ENCODE measurements around the gene IFT27. TPM values are rescaled to one million over a fixed set of nuclear protein-coding genes. Genes with fewer than 3 reads are reported as not detected.

IFT27 gene
- total and polyA plus RNA-seq, 2 of the 4 experiments (the other 2 are of a cell fraction) = 14.5 to 26.9 TPM

GRCh38 chr22:36822581-36822980 lies 46.7 kb upstream of the IFT27 start:
- H4K20me1 ChIP-seq (ENCODE audit: insufficient read depth, low read length) = no peaks in the 10 kb centered on the region
- H3K56ac ChIP-seq (ENCODE audit: extremely low read depth, insufficient read depth, low read length) = no peak overlapping the region
- no CpG with 5 or more reads among the region's 6 CpGs for WGBS, 2 experiments (ENCODE audit: extremely low coverage in 2 of 2, insufficient read length in 1 of 2)
- H2BK5ac ChIP-seq (ENCODE audit: low read depth, low read length, poor library complexity, severe bottlenecking) = no peak overlapping the region
- H2BK120ac ChIP-seq (ENCODE audit: low read depth, low read length) = no peak overlapping the region
- peaks cover 58% of the 10 kb centered on the region for H3K27me3 ChIP-seq (ENCODE audit: control insufficient read depth, insufficient read depth, low read length)
- no peak for TF ChIP-seq FOS (IDR thresholded peaks at IDR 0.05; ENCODE audit: low read depth, low read length)
- TF ChIP-seq CEBPB (IDR thresholded peaks at IDR 0.05; ENCODE audit: low read depth, low read length) = no peak
- no peak for TF ChIP-seq MXI1 (IDR thresholded peaks at IDR 0.05; ENCODE audit: borderline replicate concordance, low read depth, low read length)
- TF ChIP-seq, protein P1, sequence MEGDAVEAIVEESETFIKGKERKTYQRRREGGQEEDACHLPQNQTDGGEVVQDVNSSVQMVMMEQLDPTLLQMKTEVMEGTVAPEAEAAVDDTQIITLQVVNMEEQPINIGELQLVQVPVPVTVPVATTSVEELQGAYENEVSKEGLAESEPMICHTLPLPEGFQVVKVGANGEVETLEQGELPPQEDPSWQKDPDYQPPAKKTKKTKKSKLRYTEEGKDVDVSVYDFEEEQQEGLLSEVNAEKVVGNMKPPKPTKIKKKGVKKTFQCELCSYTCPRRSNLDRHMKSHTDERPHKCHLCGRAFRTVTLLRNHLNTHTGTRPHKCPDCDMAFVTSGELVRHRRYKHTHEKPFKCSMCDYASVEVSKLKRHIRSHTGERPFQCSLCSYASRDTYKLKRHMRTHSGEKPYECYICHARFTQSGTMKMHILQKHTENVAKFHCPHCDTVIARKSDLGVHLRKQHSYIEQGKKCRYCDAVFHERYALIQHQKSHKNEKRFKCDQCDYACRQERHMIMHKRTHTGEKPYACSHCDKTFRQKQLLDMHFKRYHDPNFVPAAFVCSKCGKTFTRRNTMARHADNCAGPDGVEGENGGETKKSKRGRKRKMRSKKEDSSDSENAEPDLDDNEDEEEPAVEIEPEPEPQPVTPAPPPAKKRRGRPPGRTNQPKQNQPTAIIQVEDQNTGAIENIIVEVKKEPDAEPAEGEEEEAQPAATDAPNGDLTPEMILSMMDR (conservative IDR thresholded peaks at IDR 0.05; ENCODE audit: low read depth, low read length) = no peak
- TF ChIP-seq RAD21 (IDR thresholded peaks at IDR 0.05; ENCODE audit: low read length) = no peak
- TF ChIP-seq BHLHE40 (IDR thresholded peaks at IDR 0.05; ENCODE audit: low read depth, low read length) = no peak
- TF ChIP-seq SMC3 (IDR thresholded peaks at IDR 0.05; ENCODE audit: low read depth, low read length) = no peak
- no peak for TF ChIP-seq ELK1 (IDR thresholded peaks at IDR 0.05; ENCODE audit: borderline replicate concordance, low read depth, low read length)
- no peak for TF ChIP-seq POLR2A (IDR thresholded peaks at IDR 0.05; ENCODE audit: low read depth, low read length)
- no peak for TF ChIP-seq NFE2L2 (IDR thresholded peaks at IDR 0.05; ENCODE audit: low read depth, low read length)
- no peak for TF ChIP-seq RFX5 (IDR thresholded peaks at IDR 0.05; ENCODE audit: low read depth, low read length)
- TF ChIP-seq MAZ (IDR thresholded peaks at IDR 0.05; ENCODE audit: borderline replicate concordance, low read depth, low read length) = no peak
- TF ChIP-seq, protein P2, sequence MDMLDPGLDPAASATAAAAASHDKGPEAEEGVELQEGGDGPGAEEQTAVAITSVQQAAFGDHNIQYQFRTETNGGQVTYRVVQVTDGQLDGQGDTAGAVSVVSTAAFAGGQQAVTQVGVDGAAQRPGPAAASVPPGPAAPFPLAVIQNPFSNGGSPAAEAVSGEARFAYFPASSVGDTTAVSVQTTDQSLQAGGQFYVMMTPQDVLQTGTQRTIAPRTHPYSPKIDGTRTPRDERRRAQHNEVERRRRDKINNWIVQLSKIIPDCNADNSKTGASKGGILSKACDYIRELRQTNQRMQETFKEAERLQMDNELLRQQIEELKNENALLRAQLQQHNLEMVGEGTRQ (IDR thresholded peaks at IDR 0.05; ENCODE audit: low read depth, low read length) = no peak
- no peak for TF ChIP-seq RCOR1 (IDR thresholded peaks at IDR 0.05; ENCODE audit: insufficient replicate concordance, low read length)
- TF ChIP-seq MAFK (IDR thresholded peaks at IDR 0.05; ENCODE audit: low read depth, low read length) = no peak
- no peak overlapping the region for H2BK15ac ChIP-seq (ENCODE audit: low read depth, low read length)
- in situ Hi-C loops (cut with MboI; ENCODE audit: low sequenced_read_pairs) (no loop called here), dilution Hi-C loops (cut with HindIII; ENCODE audit: low sequenced_read_pairs, unreplicated experiment) (no loop called here), intact Hi-C loops (cut with micrococcal nuclease) (no loop called here)
- no peaks in the 10 kb centered on the region for H3K4me1 ChIP-seq (ENCODE audit: control insufficient read depth, insufficient read depth, low read length)
- no peak overlapping the region for H3K18ac ChIP-seq (ENCODE audit: low read depth, low read length)
- ChIA-PET CTCF (no interaction called here), POLR2A (ENCODE audit: unreplicated experiment) (no interaction called here)
- no peaks in the 10 kb centered on the region for H3K36me3 ChIP-seq (ENCODE audit: control insufficient read depth, insufficient read depth, low read length)
- no peak overlapping the region for H3K4ac ChIP-seq (ENCODE audit: low read depth, low read length)
- H3K14ac ChIP-seq (replicated peaks; ENCODE audit: low read depth, low read length) = no peak overlapping the region
- no peak overlapping the region for H3K9ac ChIP-seq (ENCODE audit: low read depth, low read length)
- ATAC-seq (ENCODE audit: low read depth) = no peak
- H3K79me1 ChIP-seq (ENCODE audit: low read depth in 1 of 2, low read length in 2 of 2) = no peaks in the 10 kb centered on the region
- BruUV-seq (replicated peaks) = no TSS peak
- no peak overlapping the region for H3K4me3 ChIP-seq (ENCODE audit: insufficient read depth, low read depth, low read length)
- H4K91ac ChIP-seq (ENCODE audit: insufficient read depth, low read depth, low read length) = no peak overlapping the region
- no peaks in the 10 kb centered on the region for H3K9me1 ChIP-seq (ENCODE audit: insufficient read depth, low read length)
- no peak for DNase-seq
- H3K9me3 ChIP-seq (ENCODE audit: control insufficient read depth, insufficient read depth, low read length) = no peaks in the 10 kb centered on the region
- no peak overlapping the region for H3K4me2 ChIP-seq (ENCODE audit: low read depth, low read length)
- no peak overlapping the region for H4K5ac ChIP-seq (ENCODE audit: low read depth, low read length)
- no peak overlapping the region for H3K27ac ChIP-seq (ENCODE audit: insufficient read depth, low read length)
- H2AFZ ChIP-seq (replicated peaks; ENCODE audit: low read length, poor library complexity) = peak overlapping the region; percentile 21
- no peak overlapping the region for H3K23ac ChIP-seq (ENCODE audit: low read depth, low read length)
- no peak overlapping the region for H2AK5ac ChIP-seq (ENCODE audit: low read depth, low read length)
- H2AK9ac ChIP-seq (replicated peaks; ENCODE audit: low read depth, low read length, poor library complexity) = no peak overlapping the region
- no peak overlapping the region for H2BK20ac ChIP-seq (ENCODE audit: low read depth, low read length)
- H4K8ac ChIP-seq (ENCODE audit: low read depth in 2 of 2, low read length in 2 of 2) = no peak overlapping the region

All from IMR-90 (cell line).